SK-N-SH (cell line): ENCODE results near the gene EGF. TPM values are rescaled to one million over a fixed set of nuclear protein-coding genes. Genes with fewer than 3 reads are reported as not detected.

Experiments used
- CTCF ChIA-PET: fragments of 300-600, 350-600 bp; formaldehyde crosslinking; extraction: SDS; loops from one replicate; lab custom pipeline; 2021; lab: Yijun Ruan, JAX
- POLR2A ChIA-PET: fragments of 350-600 bp; sonication (Branson Sonifier 250); formaldehyde crosslinking; extraction: SDS; loops from one replicate; lab custom pipeline; 2020; ENCODE audit warnings: antibody characterized with exemption, inconsistent platforms; lab: Yijun Ruan, JAX
- DNase-seq: peaks from one replicate; pipeline ENCODE4 v3.0.0; 2012
- H2AFZ ChIP-seq: fragments of 200-600 bp; sonication (generic); 2 replicates; pipeline ENCODE4 v1.8.1; 2016; ENCODE audit warnings: antibody characterized with exemption, mild to moderate bottlenecking, low read depth
- H3F3A ChIP-seq: fragments of 200-600 bp; sonication (generic); replicated peaks from 2 replicates; pipeline ENCODE3; 2016; ENCODE audit warnings: antibody characterized with exemption, mild to moderate bottlenecking; ENCODE audit not compliant: insufficient read depth
- H3K27ac ChIP-seq, 2 experiments: fragments of 200-500 bp in 1 of 2; fragments of 200-600 bp in 1 of 2; sonication (Bioruptor generic) in 1 of 2; sonication (generic), shearing (Covaris generic) in 1 of 2; 2 replicates each; pipeline versions ENCODE4 v1.5.1 to v1.6.1; 2014 to 2016; ENCODE audit warnings: low read depth in 2 of 2, inconsistent platforms in 1 of 2, low read length in 1 of 2, mild to moderate bottlenecking in 1 of 2, mixed read lengths in 1 of 2
- H3K27me3 ChIP-seq: fragments of 200-600 bp; sonication (generic), shearing (Covaris generic); 2 replicates; pipeline ENCODE4 v1.6.1; 2016; ENCODE audit warnings: mixed run types; ENCODE audit not compliant: insufficient read depth
- H3K36me3 ChIP-seq, 2 experiments: fragments of 200-500 bp in 1 of 2; fragments of 200-600 bp in 1 of 2; sonication (Bioruptor generic) in 1 of 2; sonication (generic) in 1 of 2; replicated peaks in 1 of 2; 2 replicates each; pipeline versions ENCODE3 to v1.5.1; 2014 to 2016; ENCODE audit warnings: low read length in 1 of 2, mild to moderate bottlenecking in 1 of 2; ENCODE audit not compliant: insufficient read depth in 2 of 2, control insufficient read depth in 1 of 2
- H3K4me1 ChIP-seq, 2 experiments: fragments of 200-500 bp in 1 of 2; fragments of 200-600 bp in 1 of 2; sonication (Bioruptor generic) in 1 of 2; sonication (generic), shearing (Covaris generic) in 1 of 2; 2 replicates each; pipeline versions ENCODE4 v1.5.1 to v1.6.1; 2014 to 2016; ENCODE audit warnings: low read depth in 1 of 2, low read length in 1 of 2, mixed run types in 1 of 2; ENCODE audit not compliant: insufficient read depth in 2 of 2, control insufficient read depth in 1 of 2
- H3K4me2 ChIP-seq: fragments of 200-600 bp; sonication (generic), shearing (Covaris generic); 2 replicates; pipeline ENCODE4 v1.6.1; 2017; ENCODE audit warnings: mixed run types
- H3K4me3 ChIP-seq, 2 experiments: fragments of 200-500 bp in 1 of 2; fragments of 200-600 bp in 1 of 2; sonication (Bioruptor generic) in 1 of 2; sonication (generic), shearing (Covaris generic) in 1 of 2; 2 replicates each; pipeline versions ENCODE4 v1.5.1 to v1.8.1; 2014 to 2016; ENCODE audit warnings: low read depth in 2 of 2, inconsistent platforms in 1 of 2, low read length in 1 of 2, mild to moderate bottlenecking in 1 of 2, mixed read lengths in 1 of 2, moderate library complexity in 1 of 2
- H3K79me2 ChIP-seq: fragments of 200-600 bp; sonication (generic); 2 replicates; pipeline ENCODE4 v1.8.1; 2017; ENCODE audit warnings: mild to moderate bottlenecking; ENCODE audit not compliant: insufficient read depth
- H3K9ac ChIP-seq: fragments of 200-600 bp; sonication (generic); 2 replicates; pipeline ENCODE4 v1.6.1; 2017; ENCODE audit warnings: mixed run types
- H3K9me2 ChIP-seq: fragments of 200-600 bp; sonication (generic); 2 replicates; pipeline ENCODE4 v1.6.1; 2017; ENCODE audit warnings: mixed run types
- H3K9me3 ChIP-seq: fragments of 200-600 bp; sonication (generic); 2 replicates; pipeline ENCODE4 v1.6.1; 2017; ENCODE audit warnings: mixed run types, mild to moderate bottlenecking, moderate library complexity
- H4K20me1 ChIP-seq: fragments of 200-600 bp; sonication (generic); 2 replicates; pipeline ENCODE4 v1.6.1; 2017; ENCODE audit warnings: mild to moderate bottlenecking, mixed run types; ENCODE audit not compliant: insufficient read depth
- EP300 ChIP-seq, 2 experiments: IDR thresholded peaks; 2 replicates each; pipeline versions ENCODE4 v1.4.0 to v1.6.1; 2012; ENCODE audit warnings: borderline replicate concordance in 1 of 2, low read depth in 1 of 2, low read length in 1 of 2
- EZH2phosphoT487 ChIP-seq: fragments of 200-600 bp; sonication (generic); IDR thresholded peaks from 2 replicates; pipeline ENCODE4 v1.6.1; 2017; ENCODE audit warnings: low read depth, mixed run types, mild to moderate bottlenecking, antibody characterized with exemption, moderate library complexity, borderline replicate concordance
- FOSL2 ChIP-seq: IDR thresholded peaks from 2 replicates; pipeline ENCODE4 v1.4.0; 2012; ENCODE audit warnings: low read depth, mild to moderate bottlenecking, moderate library complexity, borderline replicate concordance
- FOXM1 ChIP-seq: IDR thresholded peaks from 2 replicates; pipeline ENCODE4 v1.4.0; 2012; ENCODE audit warnings: low read depth, mild to moderate bottlenecking
- GATA2 ChIP-seq: sonication (generic); formaldehyde crosslinking; IDR thresholded peaks from 2 replicates; pipeline ENCODE4 v1.5.0; 2020; ENCODE audit warnings: mild to moderate bottlenecking, missing genetic modification reagents
- PBX3 ChIP-seq: IDR thresholded peaks from 2 replicates; pipeline ENCODE4; 2012
- POLR2AphosphoS5 ChIP-seq: IDR thresholded peaks from 2 replicates; pipeline ENCODE4 v1.6.1; 2012; ENCODE audit warnings: low read depth, low read length
- RAD21 ChIP-seq: IDR thresholded peaks from 2 replicates; pipeline ENCODE4 v1.6.1; 2012; ENCODE audit warnings: mild to moderate bottlenecking, low read length
- RCOR1 ChIP-seq: fragments of 150-350 bp; IDR thresholded peaks from 2 replicates; pipeline ENCODE4 v1.6.1; 2017; ENCODE audit warnings: antibody characterized with exemption, low read length
- REST ChIP-seq: IDR thresholded peaks from 2 replicates; pipeline ENCODE4 v1.6.1; 2012; ENCODE audit warnings: mild to moderate bottlenecking, low read depth, low read length, moderate library complexity
- RFX5 ChIP-seq: IDR thresholded peaks from 2 replicates; pipeline ENCODE4 v1.6.1; 2012; ENCODE audit warnings: mild to moderate bottlenecking, improper control_type of control experiment, low read length
- SIN3A ChIP-seq: IDR thresholded peaks from 2 replicates; pipeline ENCODE4 v1.6.1; 2012; ENCODE audit warnings: low read depth, mild to moderate bottlenecking, low read length, moderate library complexity, borderline replicate concordance
- SMC3 ChIP-seq: IDR thresholded peaks from 2 replicates; pipeline ENCODE4 v1.6.1; 2012; ENCODE audit warnings: low read depth, low read length, improper control_type of control experiment
- TCF12 ChIP-seq: IDR thresholded peaks from 2 replicates; pipeline ENCODE4 v1.4.0; 2012
- TEAD4 ChIP-seq: IDR thresholded peaks from 2 replicates; pipeline ENCODE4 v1.4.0; 2012; ENCODE audit warnings: mild to moderate bottlenecking, borderline replicate concordance; ENCODE audit not compliant: insufficient read depth
- USF2 ChIP-seq: fragments of 150-350 bp; IDR thresholded peaks from 2 replicates; pipeline ENCODE4 v1.6.1; 2017; ENCODE audit warnings: antibody characterized with exemption, low read length, low read depth, borderline replicate concordance
- YY1 ChIP-seq: IDR thresholded peaks from 2 replicates; pipeline ENCODE4 v1.4.0; 2012; ENCODE audit warnings: low read depth, mild to moderate bottlenecking
- WGBS: methylation state at CpG from one replicate; pipeline ENCODE4 v1.1.6; 2017; ENCODE audit warnings: low lambda C conversion rate; 5-methylcytosine and 5-hydroxymethylcytosine counted together
- polyA plus RNA-seq, 3 experiments: library from polyadenylated mRNA; depleted of rRNA; stranded (reverse); fragments of >200 nt; gene quantifications; 2 replicates each; pipeline ENCODE4 v1.2.3, GENCODE V29; 2012

EGF gene
- polyA plus RNA-seq, 1 of the 3 experiments (the other 2 are of a cell fraction): 0.89 TPM

- H3K36me3 ChIP-seq: no peaks in the 10 kb centered on the region
- H3K27me3 ChIP-seq: no peaks in the 10 kb centered on the region
- WGBS: 21% methylated on average over 4 of the region's 4 CpGs
- H3F3A ChIP-seq: no peaks in the 10 kb centered on the region
- no peak overlapping the region for H3K4me2 ChIP-seq
- no peaks in the 10 kb centered on the region for H4K20me1 ChIP-seq
- DNase-seq: no peak
- H3K9ac ChIP-seq: no peak overlapping the region
- H3K9me3 ChIP-seq: no peaks in the 10 kb centered on the region
- no peak overlapping the region for H3K27ac ChIP-seq
- H3K9me2 ChIP-seq: no peaks in the 10 kb centered on the region
- POLR2A ChIA-PET: no interaction called here
- H3K4me3 ChIP-seq: no peak overlapping the region
- no peaks in the 10 kb centered on the region for H3K79me2 ChIP-seq
- H2AFZ ChIP-seq: no peak overlapping the region
- TF ChIP-seq TCF12 (no peak), EP300 (IDR thresholded peaks at IDR 0.05; ENCODE audit: borderline replicate concordance in 1 of 2, low read depth in 1 of 2, low read length in 1 of 2) (no peak), GATA2 (CRISPR knock-in tag) (no peak), PBX3 (no peak), USF2 (no peak), SMC3 (no peak), EZH2phosphoT487 (no peak), REST (no peak), RAD21 (no peak), TEAD4 (no peak), RFX5 (no peak), FOSL2 (no peak), RCOR1 (no peak), FOXM1 (no peak), YY1 (no peak), POLR2AphosphoS5 (no peak), SIN3A (no peak)
- no peaks in the 10 kb centered on the region for H3K4me1 ChIP-seq
- CTCF ChIA-PET: no interaction called here
Measured at GRCh38 chr4:109942292-109942926, 29.7 kb downstream of the EGF start.
